Vagina (tissue), 2 donors: Measurements from ENCODE around the gene C19orf38. TPM values are rescaled to one million over a fixed set of nuclear protein-coding genes. Genes with fewer than 3 reads are reported as not detected.

Experiments used
- DNase-seq, 2 donors: peaks; one replicate each; pipeline ENCODE4 v3.0.0-alpha.2; 2017; ENCODE audit errors: extremely low spot score in 2 of 2
- H3K27ac ChIP-seq: fragments of 200-600 bp; sonication (generic); one replicate; pipeline ENCODE4 v1.5.1; 2019
- H3K27me3 ChIP-seq: fragments of 200-600 bp; sonication (generic); one replicate; pipeline ENCODE4 v1.5.1; 2019
- H3K36me3 ChIP-seq, 2 donors: fragments of 200-600 bp; sonication (generic); one replicate each; pipeline ENCODE4 v1.5.1; 2017 to 2019
- H3K4me1 ChIP-seq: fragments of 200-600 bp; sonication (generic); one replicate; pipeline ENCODE4 v1.5.1; 2019
- H3K4me3 ChIP-seq, 2 donors: fragments of 200-600 bp; sonication (generic); 1 replicate in 1 of 2; 2 replicates in 1 of 2; pipeline ENCODE4 v1.5.1; 2016 to 2019
- H3K9me3 ChIP-seq: fragments of 200-600 bp; sonication (generic); one replicate; pipeline ENCODE4 v1.5.1; 2019
- CTCF ChIP-seq, 3 experiments: fragments of 450-650 bp in 2 of 3; fragments of 200-600 bp in 1 of 3; sonication (generic) in 1 of 3; IDR thresholded peaks; one replicate each; pipeline ENCODE4 v1.5.1; 2017 to 2019; ENCODE audit warnings: antibody characterized with exemption in 3 of 3, mild to moderate bottlenecking in 2 of 3, moderate library complexity in 2 of 3
- POLR2A ChIP-seq, 2 donors: fragments of 450-650 bp; IDR thresholded peaks; one replicate each; pipeline ENCODE4 v1.6.1; 2017; ENCODE audit warnings: antibody characterized with exemption in 2 of 2, mild to moderate bottlenecking in 2 of 2, moderate library complexity in 2 of 2
- POLR2AphosphoS5 ChIP-seq, 2 donors: sonication (generic); formaldehyde crosslinking; IDR thresholded peaks; one replicate each; pipeline ENCODE4 v1.9.0; 2017; ENCODE audit warnings: antibody characterized with exemption in 2 of 2, mild to moderate bottlenecking in 2 of 2, low read depth in 1 of 2; ENCODE audit not compliant: insufficient read depth in 1 of 2
- intact Hi-C: fragments of 100-400 bp; cut with DNase I; formaldehyde crosslinking; loops from one replicate; pipeline ENCODE4 v1.15.1; 2023
- total RNA-seq: library from RNA; depleted of rRNA; stranded (reverse); fragments of >200 nt; gene quantifications from one replicate; pipeline ENCODE4 v1.2.3, GENCODE V29; 2016

C19orf38 gene
- total RNA-seq, 1 donor from 2014 or later, result 2.5 TPM

DNA sequence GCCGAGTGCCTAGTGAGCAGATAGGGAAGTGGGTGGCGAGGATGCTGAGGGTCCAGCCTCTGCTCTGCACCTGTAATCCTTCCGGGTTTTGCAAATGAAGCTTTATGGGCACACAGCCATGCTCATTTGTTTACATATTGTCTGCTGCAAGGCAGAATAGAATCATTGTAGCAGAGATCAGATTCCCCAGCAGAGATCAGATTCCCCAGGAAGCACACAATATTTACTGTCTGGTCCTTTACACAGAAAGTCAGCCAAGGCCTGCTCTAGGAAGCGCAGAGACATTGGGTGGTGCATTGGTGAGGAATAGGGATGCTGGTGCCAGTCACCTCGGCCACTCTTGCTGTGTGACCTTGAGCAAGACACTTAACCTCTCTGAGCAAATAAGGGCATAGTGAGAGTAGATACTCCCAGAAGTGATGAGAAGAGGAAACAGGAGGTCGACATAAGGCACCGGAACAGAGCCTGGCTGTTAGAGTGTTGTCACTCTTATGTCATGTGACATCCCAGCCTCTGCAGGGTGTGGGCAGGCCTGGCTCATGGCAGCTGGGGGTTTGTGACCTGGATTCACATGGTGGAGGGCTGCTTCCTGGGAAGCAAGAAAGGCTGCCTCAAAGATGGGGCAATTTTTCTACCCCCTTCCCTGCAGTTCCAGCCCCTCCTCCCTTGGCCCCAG lies 48.8 kb downstream of the C19orf38 start:
- DNase-seq, result no peak
- no peaks in the 10 kb centered on the region for H3K27me3 ChIP-seq
- no peak overlapping the region for H3K27ac ChIP-seq
- TF ChIP-seq CTCF (IDR thresholded peaks at IDR 0.05), result no peak
- no peak for TF ChIP-seq POLR2AphosphoS5 (IDR thresholded peaks at IDR 0.05; ENCODE audit: insufficient read depth in 1 of 2, low read depth in 1 of 2)
- no peak for TF ChIP-seq POLR2A (IDR thresholded peaks at IDR 0.05)
- intact Hi-C loops, result no loop called here
- no peaks in the 10 kb centered on the region for H3K36me3 ChIP-seq
- H3K9me3 ChIP-seq, result no peaks in the 10 kb centered on the region
- H3K4me1 ChIP-seq, result peaks cover 74% of the 10 kb centered on the region
- no peak overlapping the region for H3K4me3 ChIP-seq

DNA sequence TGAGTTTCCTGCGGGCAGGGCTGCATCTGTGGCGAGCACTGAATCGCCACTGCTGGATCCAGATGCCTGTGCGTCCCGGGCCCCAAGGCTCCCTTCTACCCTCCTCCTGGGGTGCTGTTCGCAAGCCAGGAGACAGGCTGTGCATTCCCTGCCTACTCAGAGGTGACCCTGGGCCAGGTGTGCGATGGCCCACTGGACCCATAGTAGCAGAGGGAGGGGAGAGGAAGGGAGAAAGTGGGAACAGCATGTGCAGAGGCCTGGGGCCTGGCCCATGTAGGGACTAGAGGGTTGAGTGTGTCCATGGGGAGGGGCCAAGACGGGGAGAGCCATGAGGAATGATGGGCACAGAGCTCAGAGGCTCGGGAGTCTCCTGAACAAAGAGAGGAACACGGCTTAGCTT lies 50.4 kb downstream of the C19orf38 start:
- TF ChIP-seq CTCF (IDR thresholded peaks at IDR 0.05) (no peak), POLR2A (IDR thresholded peaks at IDR 0.05) (no peak), POLR2AphosphoS5 (IDR thresholded peaks at IDR 0.05; ENCODE audit: insufficient read depth in 1 of 2, low read depth in 1 of 2) (no peak)
- no peaks in the 10 kb centered on the region for H3K27me3 ChIP-seq
- peaks cover 60% of the 10 kb centered on the region for H3K4me1 ChIP-seq
- H3K9me3 ChIP-seq, result no peaks in the 10 kb centered on the region
- H3K4me3 ChIP-seq, result no peak overlapping the region
- intact Hi-C loops, result no loop called here
- DNase-seq, result no peak
- H3K36me3 ChIP-seq, result no peaks in the 10 kb centered on the region
- peak overlapping the region; percentile 28 for H3K27ac ChIP-seq

GRCh38 chr19:10899151-10899653 lies 51.0 kb downstream of the C19orf38 start:
- Histone ChIP-seq H3K9me3 (no peaks in the 10 kb centered on the region), H3K27ac (peak overlapping the region; percentile 28), H3K4me3 (no peak overlapping the region), H3K4me1 (peaks cover 54% of the 10 kb centered on the region), H3K36me3 (no peaks in the 10 kb centered on the region), H3K27me3 (no peaks in the 10 kb centered on the region)
- intact Hi-C loops, result no loop called here
- no peak for DNase-seq
- TF ChIP-seq POLR2A (IDR thresholded peaks at IDR 0.05) (no peak), POLR2AphosphoS5 (IDR thresholded peaks at IDR 0.05; ENCODE audit: insufficient read depth in 1 of 2, low read depth in 1 of 2) (peak in 1 of 2 donors; percentile 12)

DNA sequence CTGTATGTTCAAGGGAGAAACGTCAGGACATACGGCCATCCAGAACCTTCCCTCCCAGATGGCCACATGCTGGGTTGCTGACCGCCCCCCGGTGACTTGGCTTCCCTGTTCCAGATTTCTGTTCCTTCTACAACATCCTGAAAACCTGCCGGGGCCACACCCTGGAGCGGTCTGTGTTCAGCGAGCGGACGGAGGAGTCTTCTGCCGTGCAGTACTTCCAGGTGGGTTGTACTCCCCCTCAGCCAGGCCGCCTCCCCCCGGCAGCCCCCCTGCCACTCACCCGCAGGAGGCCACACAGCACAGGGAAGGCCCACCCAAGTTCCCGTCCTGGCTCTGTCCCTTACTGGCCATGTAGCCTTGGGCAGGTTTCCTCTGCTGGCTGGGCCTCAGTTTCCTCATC lies 59.7 kb downstream of the C19orf38 start:
- intact Hi-C loops, result no loop called here
- Histone ChIP-seq H3K27me3 (no peaks in the 10 kb centered on the region), H3K36me3 (peaks cover 0 to 44% of the 10 kb centered on the region in 2 donors), H3K4me1 (no peaks in the 10 kb centered on the region), H3K9me3 (no peaks in the 10 kb centered on the region), H3K4me3 (no peak overlapping the region), H3K27ac (no peak overlapping the region)
- no peak for DNase-seq
- TF ChIP-seq POLR2A (IDR thresholded peaks at IDR 0.05) (no peak), POLR2AphosphoS5 (IDR thresholded peaks at IDR 0.05; ENCODE audit: insufficient read depth in 1 of 2, low read depth in 1 of 2) (no peak), CTCF (IDR thresholded peaks at IDR 0.05) (no peak)

- no peak for TF ChIP-seq POLR2AphosphoS5 (IDR thresholded peaks at IDR 0.05; ENCODE audit: insufficient read depth in 1 of 2, low read depth in 1 of 2)
- TF ChIP-seq CTCF (IDR thresholded peaks at IDR 0.05), result no peak
- TF ChIP-seq POLR2A (IDR thresholded peaks at IDR 0.05), result no peak
- no peaks in the 10 kb centered on the region for H3K9me3 ChIP-seq
- no peak overlapping the region for H3K4me3 ChIP-seq
- intact Hi-C loops, result no loop called here
- no peak overlapping the region for H3K27ac ChIP-seq
- no peaks in the 10 kb centered on the region for H3K27me3 ChIP-seq
- H3K36me3 ChIP-seq, result peaks cover 0 to 49% of the 10 kb centered on the region in 2 donors
- DNase-seq, result no peak
- no peaks in the 10 kb centered on the region for H3K4me1 ChIP-seq
Measured at GRCh38 chr19:10908380-10908960, 60.3 kb downstream of the C19orf38 start.
